K562 (cell line): Measurements from ENCODE around the gene DUSP16. TPM values are rescaled to one million over a fixed set of nuclear protein-coding genes. Genes with fewer than 3 reads are reported as not detected.

ENCODE experiments used
- C11orf30 ChIP-seq: fragments of 450-650 bp; IDR thresholded peaks from 2 replicates; pipeline ENCODE4 v1.6.1; 2016; ENCODE audit warnings: low read depth, mild to moderate bottlenecking
- CREB1 ChIP-seq, 2 experiments: sonication (generic) in 1 of 2; formaldehyde crosslinking in 1 of 2; IDR thresholded peaks; 2 replicates each; pipeline versions ENCODE4 v1.6.1 to v1.8.0; 2012 to 2022; ENCODE audit warnings: inconsistent platforms in 1 of 2, mild to moderate bottlenecking in 1 of 2, missing genetic modification reagents in 1 of 2, moderate library complexity in 1 of 2
- E4F1 ChIP-seq: fragments of 250-450 bp; sonication (Bioruptor Pico); IDR thresholded peaks from 2 replicates; pipeline ENCODE4 v1.5.0; 2021; ENCODE audit warnings: mild to moderate bottlenecking, borderline replicate concordance
- HDAC1 ChIP-seq, 2 experiments: fragments of 450-650 bp; IDR thresholded peaks; 2 replicates each; pipeline ENCODE4 v1.6.1; 2016 to 2017; ENCODE audit warnings: inconsistent platforms in 1 of 2, mild to moderate bottlenecking in 1 of 2, moderate library complexity in 1 of 2
- HMGN3 ChIP-seq: IDR thresholded peaks from 2 replicates; pipeline ENCODE4 v1.6.1; 2011; ENCODE audit warnings: borderline replicate concordance, low read depth, mild to moderate bottlenecking, mixed read lengths, low read length; ENCODE audit not compliant: insufficient read length; ENCODE audit errors: extremely low read depth
- KAT7 ChIP-seq: sonication (generic); formaldehyde crosslinking; IDR thresholded peaks from 2 replicates; pipeline ENCODE4 v1.8.0; 2022; ENCODE audit warnings: missing genetic modification reagents, mild to moderate bottlenecking, borderline replicate concordance
- KLF6 ChIP-seq: fragments of 250-450 bp; sonication (Bioruptor Pico); IDR thresholded peaks from 2 replicates; pipeline ENCODE4 v1.4.0; 2020; ENCODE audit warnings: mild to moderate bottlenecking, moderate library complexity, borderline replicate concordance
- MAZ ChIP-seq, 2 experiments: fragments of 450-650 bp in 1 of 2; sonication (generic) in 1 of 2; formaldehyde crosslinking; IDR thresholded peaks in 1 of 2; conservative IDR thresholded peaks in 1 of 2; 2 replicates each; pipeline versions ENCODE4 v1.4.0 to v1.5.0; 2020; ENCODE audit warnings: mild to moderate bottlenecking in 1 of 2, missing genetic modification reagents in 1 of 2
- MCM2 ChIP-seq: fragments of 450-650 bp; IDR thresholded peaks from 2 replicates; pipeline ENCODE4 v1.6.1; 2017; ENCODE audit warnings: low read depth, mild to moderate bottlenecking
- MYC ChIP-seq, 2 experiments: fragments of 250-450 bp in 1 of 2; sonication (Bioruptor Pico) in 1 of 2; IDR thresholded peaks; 2 replicates each; pipeline versions ENCODE4 v1.5.1 to v1.6.1; 2012 to 2021; ENCODE audit warnings: low read depth in 2 of 2, borderline replicate concordance in 1 of 2, improper control_type of control experiment in 1 of 2, low read length in 1 of 2, mild to moderate bottlenecking in 1 of 2, moderate library complexity in 1 of 2
- NFRKB ChIP-seq: fragments of 450-650 bp; IDR thresholded peaks from 2 replicates; pipeline ENCODE4 v1.6.1; 2016; ENCODE audit warnings: low read depth
- NONO ChIP-seq, 2 experiments: fragments of 200-400 bp in 1 of 2; fragments of 450-650 bp in 1 of 2; formaldehyde crosslinking in 1 of 2; IDR thresholded peaks; 2 replicates each; pipeline ENCODE4 v1.6.1; 2017; ENCODE audit warnings: low read depth in 2 of 2, mild to moderate bottlenecking in 2 of 2, moderate library complexity in 2 of 2, low read length in 1 of 2
- PHB ChIP-seq: fragments of 250-450 bp; sonication (Bioruptor Pico); IDR thresholded peaks from 2 replicates; pipeline ENCODE4 v1.5.0; 2021
- PHTF2 ChIP-seq: fragments of 250-450 bp; sonication (Bioruptor Pico); IDR thresholded peaks from 2 replicates; pipeline ENCODE4 v1.5.0; 2021; ENCODE audit warnings: mild to moderate bottlenecking
- PURB ChIP-seq: sonication (generic); formaldehyde crosslinking; IDR thresholded peaks from 2 replicates; pipeline ENCODE4 v1.9.0; 2021; ENCODE audit warnings: low read depth, mild to moderate bottlenecking, missing genetic modification reagents
- RFX7 ChIP-seq: fragments of 250-450 bp; sonication (Bioruptor Pico); IDR thresholded peaks from 2 replicates; pipeline ENCODE4 v1.5.1; 2021; ENCODE audit warnings: mild to moderate bottlenecking
- SMAD4 ChIP-seq: fragments of 250-450 bp; sonication (Bioruptor Pico); conservative IDR thresholded peaks from 2 replicates; pipeline ENCODE4 v1.8.0; 2021; ENCODE audit warnings: inconsistent platforms, mild to moderate bottlenecking, moderate library complexity
- SMARCC2 ChIP-seq: fragments of 450-650 bp; IDR thresholded peaks from 2 replicates; pipeline ENCODE4 v1.6.1; 2017; ENCODE audit warnings: antibody characterized with exemption, moderate library complexity, mild to moderate bottlenecking, low read depth
- ZNF23 ChIP-seq: fragments of 250-450 bp; sonication (Bioruptor Pico); IDR thresholded peaks from 2 replicates; pipeline ENCODE4 v1.4.0; 2020; ENCODE audit warnings: mild to moderate bottlenecking
- ZNF354B ChIP-seq: fragments of 250-450 bp; sonication (Bioruptor Pico); IDR thresholded peaks from 2 replicates; pipeline ENCODE4 v1.4.0; 2020
- ZNF639 ChIP-seq, 2 experiments: fragments of 200-800 bp in 1 of 2; sonication (Bioruptor generic) in 1 of 2; sonication (generic) in 1 of 2; formaldehyde crosslinking in 1 of 2; IDR thresholded peaks in 1 of 2; conservative IDR thresholded peaks in 1 of 2; 2 replicates each; pipeline versions ENCODE4 v1.5.0 to v1.6.1; 2016 to 2020; ENCODE audit warnings: missing compliant biosample characterization in 1 of 2, missing genetic modification characterization in 1 of 2, missing genetic modification reagents in 1 of 2
- ZNF717 ChIP-seq: fragments of 250-450 bp; sonication (Bioruptor Pico); IDR thresholded peaks from 2 replicates; pipeline ENCODE4 v1.5.0; 2021
- ZNF79 ChIP-seq: fragments of 250-450 bp; sonication (Bioruptor Pico); IDR thresholded peaks from 2 replicates; pipeline ENCODE4 v1.4.0; 2020; ENCODE audit warnings: low read depth, mild to moderate bottlenecking, moderate library complexity
- polyA plus RNA-seq, 8 experiments: library from polyadenylated mRNA; depleted of rRNA in 4 of 8; stranded (reverse) in 5 of 8; unstranded in 3 of 8; fragments of >200 nt; fragmentation: Nextera tagmentation in 2 of 8; fragmentation: Illumina TruSeq in 1 of 8; extraction: Ambion mirVana in 2 of 8; extraction: Trizol in 1 of 8; gene quantifications; 2 replicates each; pipeline versions ENCODE4 v1.2.1 to v1.2.3, GENCODE V29; 2011 to 2014; ENCODE audit warnings: inconsistent platforms in 1 of 8, missing spikeins in 1 of 8
- total RNA-seq, 7 experiments: library from RNA; depleted of rRNA in 6 of 7; stranded (reverse); fragments of >200 nt in 6 of 7; fragmentation: Illumina TruSeq in 2 of 7; extraction: Trizol in 2 of 7; gene quantifications; 2 replicates each; pipeline versions ENCODE4 v1.2.1 to v1.2.3, GENCODE V29; 2011 to 2021; ENCODE audit warnings: low replicate concordance in 1 of 7

DUSP16 gene
- total and polyA plus RNA-seq, 9 of the 15 experiments (the other 6 are each of a cell fraction or from before 2014, with no cell fraction given): 0.70 to 12.3 (median 5.7) TPM

- TF ChIP-seq ZNF354B (CRISPR knock-in tag): no peak
- TF ChIP-seq NFRKB: no peak
- peak in 1 of 2 experiments; percentile 60; a peak in 1 of 4 replicates for TF ChIP-seq NONO (IDR thresholded peaks at IDR 0.05; ENCODE audit: low read depth in 2 of 2, low read length in 1 of 2)
- TF ChIP-seq ZNF717 (CRISPR knock-in tag): no peak
- no peak for TF ChIP-seq ZNF23 (CRISPR knock-in tag)
- TF ChIP-seq HMGN3: peak; percentile 73
- TF ChIP-seq ZNF79 (CRISPR knock-in tag): no peak
- no peak for TF ChIP-seq RFX7 (CRISPR knock-in tag)
- TF ChIP-seq KLF6: no peak
- no peak for TF ChIP-seq E4F1
- no peak for TF ChIP-seq PURB
- TF ChIP-seq PHB: no peak
- TF ChIP-seq PHTF2 (CRISPR knock-in tag): no peak
- TF ChIP-seq KAT7: no peak
- TF ChIP-seq SMAD4 (CRISPR knock-in tag): no peak
- peak in 1 of 2 experiments; percentile 14; a peak in 1 of 4 replicates for TF ChIP-seq ZNF639 (CRISPR knock-in tag; conservative IDR thresholded peaks at IDR 0.05 in 1 of 2, IDR thresholded peaks at IDR 0.05 in 1 of 2)
- TF ChIP-seq HDAC1 (IDR thresholded peaks at IDR 0.05): 0 out of 4 replicates have a peak, but pooled peaks of 1 of the 2 experiments have one; percentile 32
- no peak; the same call in 1 of the 2 replicates for TF ChIP-seq MYC (IDR thresholded peaks at IDR 0.05; ENCODE audit: low read depth, low read length)
- TF ChIP-seq MYC (CRISPR knock-in tag; IDR thresholded peaks at IDR 0.05; ENCODE audit: borderline replicate concordance, low read depth): no peak
- TF ChIP-seq C11orf30: no peak
- TF ChIP-seq SMARCC2: no peak
- peak in 1 of 2 experiments; percentile 62; a peak in 2 of 4 replicates for TF ChIP-seq MAZ (CRISPR knock-in tag; conservative IDR thresholded peaks at IDR 0.05 in 1 of 2, IDR thresholded peaks at IDR 0.05 in 1 of 2)
- no peak for TF ChIP-seq MCM2
- no peak for TF ChIP-seq CREB1 (IDR thresholded peaks at IDR 0.05)
- no peak for TF ChIP-seq CREB1 (CRISPR knock-in tag; IDR thresholded peaks at IDR 0.05)
These were observed at the start of gene DUSP16 (continued) for GRCh38 chr12:12562585-12563261.
